ENCODE results near the gene CLDN12. TPM values are rescaled to one million over a fixed set of nuclear protein-coding genes. Genes with fewer than 3 reads are reported as not detected.
"Not testable (repeated sequence)": the region's sequence is repeated elsewhere in the genome, so short reads cannot be mapped to it uniquely, and the experiment has no call there.

The CLDN12 gene
- total RNA-seq, 1 experiment from 2014 or later: 38.4 TPM

GRCh38 chr7:90459888-90460287, 56.6 kb downstream of the CLDN12 start:
- POLR2A ChIA-PET: no interaction called here
- TF ChIP-seq, protein P1, sequence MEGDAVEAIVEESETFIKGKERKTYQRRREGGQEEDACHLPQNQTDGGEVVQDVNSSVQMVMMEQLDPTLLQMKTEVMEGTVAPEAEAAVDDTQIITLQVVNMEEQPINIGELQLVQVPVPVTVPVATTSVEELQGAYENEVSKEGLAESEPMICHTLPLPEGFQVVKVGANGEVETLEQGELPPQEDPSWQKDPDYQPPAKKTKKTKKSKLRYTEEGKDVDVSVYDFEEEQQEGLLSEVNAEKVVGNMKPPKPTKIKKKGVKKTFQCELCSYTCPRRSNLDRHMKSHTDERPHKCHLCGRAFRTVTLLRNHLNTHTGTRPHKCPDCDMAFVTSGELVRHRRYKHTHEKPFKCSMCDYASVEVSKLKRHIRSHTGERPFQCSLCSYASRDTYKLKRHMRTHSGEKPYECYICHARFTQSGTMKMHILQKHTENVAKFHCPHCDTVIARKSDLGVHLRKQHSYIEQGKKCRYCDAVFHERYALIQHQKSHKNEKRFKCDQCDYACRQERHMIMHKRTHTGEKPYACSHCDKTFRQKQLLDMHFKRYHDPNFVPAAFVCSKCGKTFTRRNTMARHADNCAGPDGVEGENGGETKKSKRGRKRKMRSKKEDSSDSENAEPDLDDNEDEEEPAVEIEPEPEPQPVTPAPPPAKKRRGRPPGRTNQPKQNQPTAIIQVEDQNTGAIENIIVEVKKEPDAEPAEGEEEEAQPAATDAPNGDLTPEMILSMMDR (IDR thresholded peaks at IDR 0.05; ENCODE audit: insufficient read depth in 1 of 2, low read depth in 1 of 2, low read length in 1 of 2, severe bottlenecking in 1 of 2, unreplicated experiment in 1 of 2): peak in 1 of 2 experiments; percentile 27
- no peak overlapping the region for H3K4me3 Mint-ChIP-seq (ENCODE audit: unreplicated experiment)
- H3K36me3 Mint-ChIP-seq (ENCODE audit: insufficient read depth, unreplicated experiment): no peaks in the 10 kb centered on the region
- H3K4me1 ChIP-seq: 0 out of 2 replicates have a peak, but pooled peaks cover 4% of the 10 kb centered on the region
- no peaks in the 10 kb centered on the region for H3K27me3 ChIP-seq (replicated peaks; ENCODE audit: control insufficient read depth, insufficient read depth, low read length)
- no peak for DNase-seq
- no TSS peak for BruUV-seq (replicated peaks)
- no peaks in the 10 kb centered on the region for H3K27me3 Mint-ChIP-seq (ENCODE audit: insufficient read depth, unreplicated experiment)
- no peaks in the 10 kb centered on the region for H3K36me3 ChIP-seq (ENCODE audit: control insufficient read depth, insufficient read depth, low read length)
- H3K27ac Mint-ChIP-seq (ENCODE audit: unreplicated experiment): no peak overlapping the region
- intact Hi-C loops (cut with micrococcal nuclease; ENCODE audit: unreplicated experiment): loop anchor here (10.0 kb wide), 1 partner anchor 135 kb away; the partner anchor contains the start of gene CDK14
- H3K4me3 ChIP-seq (ENCODE audit: low read depth, low read length): no peak overlapping the region
- peaks cover 7% of the 10 kb centered on the region for H3K4me1 Mint-ChIP-seq (ENCODE audit: low read depth, unreplicated experiment)
- CTCF ChIA-PET: no interaction called here
- peaks cover 13% of the 10 kb centered on the region for H3K9me3 Mint-ChIP-seq (ENCODE audit: unreplicated experiment)
- H3K9me3 ChIP-seq: 0 out of 2 replicates have a peak, but pooled peaks cover 9% of the 10 kb centered on the region

DNA sequence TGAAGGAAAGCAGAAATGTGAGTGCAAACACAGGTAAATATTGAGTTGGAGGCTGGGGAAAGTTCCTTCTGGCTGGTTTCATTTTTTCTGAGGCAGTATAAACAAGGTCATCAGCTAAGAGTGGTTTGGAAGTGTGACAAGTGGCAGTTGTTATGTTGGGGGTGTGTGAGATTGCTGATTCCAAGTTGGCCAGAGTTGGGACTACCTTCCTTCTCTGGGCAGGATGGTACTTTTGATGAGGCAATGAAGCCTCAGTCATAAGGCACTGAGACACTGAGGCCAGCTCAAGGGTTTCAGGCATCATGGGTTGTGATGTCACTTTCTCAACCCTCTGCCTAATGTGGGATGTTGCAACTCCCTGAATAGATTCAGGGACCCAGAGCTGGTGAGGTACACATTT, 58.0 kb downstream of the CLDN12 start:
- Mint-ChIP-seq H3K27me3 (ENCODE audit: insufficient read depth, unreplicated experiment) (peaks cover 2% of the 10 kb centered on the region), H3K36me3 (ENCODE audit: insufficient read depth, unreplicated experiment) (no peaks in the 10 kb centered on the region), H3K27ac (ENCODE audit: unreplicated experiment) (no peak overlapping the region), H3K4me1 (ENCODE audit: low read depth, unreplicated experiment) (no peaks in the 10 kb centered on the region), H3K4me3 (ENCODE audit: unreplicated experiment) (no peak overlapping the region), H3K9me3 (ENCODE audit: unreplicated experiment) (peaks cover 26% of the 10 kb centered on the region)
- DNase-seq: no peak
- Histone ChIP-seq H3K4me3 (ENCODE audit: low read depth, low read length) (no peak overlapping the region), H3K36me3 (ENCODE audit: control insufficient read depth, insufficient read depth, low read length) (no peaks in the 10 kb centered on the region), H3K27me3 (replicated peaks; ENCODE audit: control insufficient read depth, insufficient read depth, low read length) (no peaks in the 10 kb centered on the region), H3K9me3 (0 out of 2 replicates have a peak, but pooled peaks cover 12% of the 10 kb centered on the region), H3K4me1 (no peaks in the 10 kb centered on the region)
- ChIA-PET POLR2A (no interaction called here), CTCF (interaction anchor here (1.0 kb wide), 1 partner anchor 14 kb away, joined by 3 read pairs; no protein-coding TSS in a partner anchor)
- intact Hi-C loops (cut with micrococcal nuclease; ENCODE audit: unreplicated experiment): no loop called here
- TF ChIP-seq, protein P1 (IDR thresholded peaks at IDR 0.05; ENCODE audit: insufficient read depth in 1 of 2, low read depth in 1 of 2, low read length in 1 of 2, severe bottlenecking in 1 of 2, unreplicated experiment in 1 of 2): no peak
- no TSS peak for BruUV-seq (replicated peaks)

- H3K4me3 ChIP-seq (ENCODE audit: low read depth, low read length); H3K36me3 ChIP-seq (ENCODE audit: control insufficient read depth, insufficient read depth, low read length); H3K4me1 ChIP-seq; CTCF ChIA-PET; H3K36me3 Mint-ChIP-seq (ENCODE audit: insufficient read depth, unreplicated experiment); H3K27me3 ChIP-seq (replicated peaks; ENCODE audit: control insufficient read depth, insufficient read depth, low read length); H3K4me1 Mint-ChIP-seq (ENCODE audit: low read depth, unreplicated experiment); H3K4me3 Mint-ChIP-seq (ENCODE audit: unreplicated experiment); DNase-seq; POLR2A ChIA-PET; intact Hi-C loops (cut with micrococcal nuclease; ENCODE audit: unreplicated experiment); BruUV-seq (replicated peaks); H3K27me3 Mint-ChIP-seq (ENCODE audit: insufficient read depth, unreplicated experiment); H3K27ac Mint-ChIP-seq (ENCODE audit: unreplicated experiment): not testable (repeated sequence)
- H3K9me3 Mint-ChIP-seq (ENCODE audit: unreplicated experiment): peaks cover 27% of the 10 kb centered on the region
- 0 out of 2 replicates have a peak, but pooled peaks cover 12% of the 10 kb centered on the region for H3K9me3 ChIP-seq
Measured at GRCh38 chr7:90463151-90463628, 59.9 kb downstream of the CLDN12 start.

Other genes with a start within 250 kb of the CLDN12 start
- gene STEAP1, start 249.0 kb upstream of the CLDN12 start, total RNA-seq (2022): 30.2 and 33.6 TPM in 2 replicates
- 12.7 and 13.5 TPM in 2 replicates for gene STEAP2, start 191.7 kb upstream of the CLDN12 start, total RNA-seq (2022)
- gene CFAP69, start 158.3 kb upstream of the CLDN12 start, total RNA-seq (2022): 4.8 and 7.4 TPM in 2 replicates
- not detected in 2 replicates for gene FAM237B, start 82.2 kb upstream of the CLDN12 start, total RNA-seq (2022)
- 42.7 and 45.2 TPM in 2 replicates for gene GTPBP10, start 56.7 kb upstream of the CLDN12 start, total RNA-seq (2022)
- not detected in 2 replicates for gene PTTG1IP2, start 66.2 kb downstream of the CLDN12 start, total RNA-seq (2022)
- 18.2 and 22.5 TPM in 2 replicates for gene CDK14, start 192.9 kb downstream of the CLDN12 start, total RNA-seq (2022)

Data from Caco-2 (cell line).